ENCODE results near the gene RIPOR3.
"Not testable (repeated sequence)": the region's sequence is repeated elsewhere in the genome, so short reads cannot be mapped to it uniquely, and the experiment has no call there.

The RIPOR3 gene

DNA sequence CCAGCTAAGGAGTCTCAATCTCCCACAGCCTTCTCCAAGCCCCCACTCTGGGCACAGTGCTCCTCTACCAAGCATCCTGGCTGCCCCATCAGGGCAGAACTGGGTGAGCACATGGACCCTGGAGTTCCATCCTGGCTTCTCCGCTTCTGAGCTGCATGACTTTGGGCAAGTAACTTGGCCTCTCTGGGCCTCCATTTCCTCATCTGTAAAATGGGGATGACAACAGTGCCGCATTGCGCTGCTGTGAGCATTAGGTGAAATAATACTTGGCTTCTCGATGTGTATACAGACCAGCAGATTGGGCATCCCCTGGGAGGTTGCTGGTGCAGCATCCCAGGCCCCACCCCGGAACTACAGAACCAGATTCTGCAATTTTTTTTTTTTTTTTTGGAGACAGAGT lies 8.3 kb upstream of the RIPOR3 start:
- 97 to 100% methylated on average over 5 of the region's 5 CpGs for WGBS, 2 experiments (ENCODE audit: insufficient coverage in 2 of 2)
- Histone ChIP-seq H3K9me3 (ENCODE audit: control insufficient read depth, low read length) (no peaks in the 10 kb centered on the region), H3K4me1 (ENCODE audit: control insufficient read depth, insufficient read depth, low read length, poor library complexity, severe bottlenecking) (peaks cover 24% of the 10 kb centered on the region), H3K4me3 (ENCODE audit: extremely low read depth, insufficient read depth, low read length, poor library complexity, severe bottlenecking) (no peak overlapping the region), H3K27ac (ENCODE audit: low read depth, low read length, severe bottlenecking) (no peak overlapping the region), H3K36me3 (ENCODE audit: control insufficient read depth, insufficient read depth, low read length) (no peaks in the 10 kb centered on the region)

- 90 to 92% methylated on average over 6 of the region's 7 CpGs for WGBS, 2 experiments (ENCODE audit: insufficient coverage in 2 of 2)
- H3K9me3 ChIP-seq (ENCODE audit: control insufficient read depth, low read length); H3K27ac ChIP-seq (ENCODE audit: low read depth, low read length, severe bottlenecking); H3K36me3 ChIP-seq (ENCODE audit: control insufficient read depth, insufficient read depth, low read length); H3K4me3 ChIP-seq (ENCODE audit: extremely low read depth, insufficient read depth, low read length, poor library complexity, severe bottlenecking): not testable (repeated sequence)
- peaks cover 29% of the 10 kb centered on the region for H3K4me1 ChIP-seq (ENCODE audit: control insufficient read depth, insufficient read depth, low read length, poor library complexity, severe bottlenecking)
Measured at GRCh38 chr20:50698255-50698654, 6.9 kb upstream of the RIPOR3 start.

DNA sequence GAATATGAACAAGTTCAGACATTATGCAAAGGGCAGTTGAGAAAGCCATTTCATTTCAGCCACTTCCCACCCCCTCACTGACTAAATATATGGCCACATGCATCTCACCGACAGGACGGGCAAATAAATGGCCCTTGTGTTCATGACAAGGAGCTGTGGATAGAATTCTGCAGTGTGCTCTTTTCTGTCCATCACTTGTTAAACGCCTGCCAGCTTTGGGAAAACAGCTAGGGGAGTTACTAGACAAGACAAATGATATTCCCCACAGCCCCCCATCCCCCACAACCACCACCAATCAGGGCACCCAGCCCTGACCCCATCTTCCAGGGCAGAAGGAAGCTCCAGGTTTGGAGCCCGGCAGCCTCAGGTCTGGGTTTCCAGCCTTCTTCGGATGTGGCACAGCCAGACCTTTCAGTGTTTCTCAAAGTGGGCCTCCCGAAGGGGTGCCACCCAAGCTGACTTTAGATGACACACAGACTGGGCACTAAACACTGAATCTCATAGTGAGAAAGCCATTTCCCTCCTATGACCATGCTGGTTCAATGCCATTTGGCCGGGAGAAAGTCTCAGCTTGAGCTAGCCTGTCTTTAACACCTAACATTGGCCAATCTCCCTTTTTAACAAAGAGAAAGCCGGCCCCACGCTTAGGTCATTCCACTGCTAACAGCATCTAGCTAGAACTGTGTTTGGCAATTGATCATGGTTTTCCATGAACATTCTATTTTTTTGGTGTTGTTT lies 4.0 kb upstream of the RIPOR3 start:
- Histone ChIP-seq H3K27ac (ENCODE audit: low read depth, low read length, severe bottlenecking) (no peak overlapping the region), H3K36me3 (ENCODE audit: control insufficient read depth, insufficient read depth, low read length) (no peaks in the 10 kb centered on the region), H3K9me3 (ENCODE audit: control insufficient read depth, low read length) (no peaks in the 10 kb centered on the region), H3K4me3 (ENCODE audit: extremely low read depth, insufficient read depth, low read length, poor library complexity, severe bottlenecking) (no peak overlapping the region), H3K4me1 (ENCODE audit: control insufficient read depth, insufficient read depth, low read length, poor library complexity, severe bottlenecking) (peaks cover 32% of the 10 kb centered on the region)
- 82 to 89% methylated on average over 6 to 8 of the region's 9 CpGs for WGBS, 2 experiments (ENCODE audit: insufficient coverage in 2 of 2)

GRCh38 chr20:50694379-50695134 lies 3.2 kb upstream of the RIPOR3 start:
- H3K4me1 ChIP-seq (ENCODE audit: control insufficient read depth, insufficient read depth, low read length, poor library complexity, severe bottlenecking) = peaks cover 39% of the 10 kb centered on the region

DNA sequence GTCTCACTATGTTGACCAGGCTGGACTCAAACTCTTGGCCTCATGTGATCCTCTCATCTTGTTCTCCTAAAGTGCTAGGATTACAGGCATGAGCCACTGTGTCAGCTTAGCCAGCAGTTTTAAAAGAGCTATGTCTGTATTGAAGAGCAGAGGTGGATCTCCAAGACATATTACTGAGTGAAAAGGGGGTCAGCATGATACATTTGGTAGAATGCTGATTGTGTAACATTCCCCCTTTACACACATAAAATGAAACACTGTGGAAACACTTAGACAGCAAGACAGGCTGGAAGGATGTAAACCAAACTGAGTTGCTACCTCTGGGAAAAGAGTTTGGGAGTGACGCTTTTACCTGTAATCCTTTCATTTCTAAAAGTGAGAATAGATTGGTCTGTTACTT lies 1.7 kb upstream of the RIPOR3 start:
- Histone ChIP-seq H3K4me1 (ENCODE audit: control insufficient read depth, insufficient read depth, low read length, poor library complexity, severe bottlenecking) (peaks cover 41% of the 10 kb centered on the region), H3K9me3 (ENCODE audit: control insufficient read depth, low read length) (no peaks in the 10 kb centered on the region)

More at GRCh38 chr20:50694379-50695134, 3.2 kb upstream of the RIPOR3 start:
- Histone ChIP-seq H3K27ac (ENCODE audit: low read depth, low read length, severe bottlenecking) (no peak overlapping the region), H3K9me3 (ENCODE audit: control insufficient read depth, low read length) (no peaks in the 10 kb centered on the region), H3K4me3 (ENCODE audit: extremely low read depth, insufficient read depth, low read length, poor library complexity, severe bottlenecking) (no peak overlapping the region), H3K36me3 (ENCODE audit: control insufficient read depth, insufficient read depth, low read length) (no peaks in the 10 kb centered on the region)
- 100% methylated on average over 1 to 2 of the region's 9 CpGs for WGBS, 2 experiments (ENCODE audit: insufficient coverage in 2 of 2)

GRCh38 chr20:50692552-50692933 lies 1.2 kb upstream of the RIPOR3 start:
- Histone ChIP-seq H3K27ac (ENCODE audit: low read depth, low read length, severe bottlenecking) (peak overlapping the region; percentile 69), H3K4me3 (ENCODE audit: extremely low read depth, insufficient read depth, low read length, poor library complexity, severe bottlenecking) (no peak overlapping the region), H3K4me1 (ENCODE audit: control insufficient read depth, insufficient read depth, low read length, poor library complexity, severe bottlenecking) (peaks cover 41% of the 10 kb centered on the region), H3K9me3 (ENCODE audit: control insufficient read depth, low read length) (no peaks in the 10 kb centered on the region), H3K36me3 (ENCODE audit: control insufficient read depth, insufficient read depth, low read length) (no peaks in the 10 kb centered on the region)
- 100% methylated on average over 1 of the region's 2 CpGs; no CpG with 5 or more reads in 1 of the 2 experiments for WGBS, 2 experiments (ENCODE audit: insufficient coverage in 2 of 2)

More for the DNA sequence above, 1.7 kb upstream of the RIPOR3 start:
- Histone ChIP-seq H3K27ac (ENCODE audit: low read depth, low read length, severe bottlenecking) (no peak overlapping the region), H3K4me3 (ENCODE audit: extremely low read depth, insufficient read depth, low read length, poor library complexity, severe bottlenecking) (no peak overlapping the region), H3K36me3 (ENCODE audit: control insufficient read depth, insufficient read depth, low read length) (no peaks in the 10 kb centered on the region)
- WGBS, 2 experiments (ENCODE audit: insufficient coverage in 2 of 2) = 83% methylated on average over 1 of the region's 1 CpG; no CpG with 5 or more reads in 1 of the 2 experiments

GRCh38 chr20:50691573-50692551 lies 520 bp upstream of the RIPOR3 start:
- 22 to 31% methylated on average over 15 to 19 of the region's 23 CpGs for WGBS, 2 experiments (ENCODE audit: insufficient coverage in 2 of 2)
- peak overlapping the region; percentile 69 for H3K27ac ChIP-seq (ENCODE audit: low read depth, low read length, severe bottlenecking)
- peaks cover 41% of the 10 kb centered on the region for H3K4me1 ChIP-seq (ENCODE audit: control insufficient read depth, insufficient read depth, low read length, poor library complexity, severe bottlenecking)
- H3K36me3 ChIP-seq (ENCODE audit: control insufficient read depth, insufficient read depth, low read length) = no peaks in the 10 kb centered on the region
- no peaks in the 10 kb centered on the region for H3K9me3 ChIP-seq (ENCODE audit: control insufficient read depth, low read length)
- peak overlapping the region; percentile 34 for H3K4me3 ChIP-seq (ENCODE audit: extremely low read depth, insufficient read depth, low read length, poor library complexity, severe bottlenecking)

DNA sequence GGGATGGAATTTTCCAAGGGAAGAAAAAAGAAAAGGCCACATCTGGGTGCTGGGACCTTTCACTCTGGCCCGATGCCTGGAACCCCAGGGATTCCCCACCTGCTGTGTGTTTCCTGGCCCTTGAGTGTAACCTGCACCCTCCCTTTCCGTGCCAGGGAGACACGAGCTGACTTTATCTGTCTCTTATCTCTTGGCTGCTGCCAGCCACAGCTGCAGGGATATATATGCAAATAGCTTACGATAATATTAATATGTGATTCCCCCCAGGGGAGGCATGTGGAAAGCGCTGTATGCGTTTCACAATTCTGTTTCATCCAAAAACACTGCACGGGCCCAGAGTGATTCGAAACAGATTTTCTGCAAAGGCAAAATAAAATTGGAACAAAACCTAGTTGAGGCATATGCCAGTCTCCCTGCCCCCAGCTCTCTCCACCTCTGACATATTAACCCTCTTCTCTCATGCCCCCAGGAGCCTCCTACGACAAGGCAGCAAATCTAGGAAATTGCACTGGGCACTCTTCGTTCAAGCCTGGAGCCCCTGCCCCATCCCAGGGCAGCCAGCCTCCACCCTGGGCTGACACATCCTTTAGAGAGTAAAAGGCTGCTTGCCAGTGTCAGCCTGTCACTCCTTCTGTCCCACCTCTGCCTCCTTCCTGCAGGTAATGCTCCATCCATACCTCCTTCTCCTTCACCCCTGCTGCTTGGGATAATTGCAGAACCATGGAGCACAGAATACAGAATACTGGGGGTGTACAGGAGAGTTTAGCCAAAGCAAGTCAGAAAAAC lies 1.3 kb downstream of the RIPOR3 start:
- Histone ChIP-seq H3K9me3 (ENCODE audit: control insufficient read depth, low read length) (no peaks in the 10 kb centered on the region), H3K4me3 (ENCODE audit: extremely low read depth, insufficient read depth, low read length, poor library complexity, severe bottlenecking) (peak overlapping the region; percentile 34), H3K36me3 (ENCODE audit: control insufficient read depth, insufficient read depth, low read length) (no peaks in the 10 kb centered on the region), H3K27ac (ENCODE audit: low read depth, low read length, severe bottlenecking) (no peak overlapping the region), H3K4me1 (ENCODE audit: control insufficient read depth, insufficient read depth, low read length, poor library complexity, severe bottlenecking) (peaks cover 37% of the 10 kb centered on the region)
- WGBS, 2 experiments (ENCODE audit: insufficient coverage in 2 of 2) = 72 to 83% methylated on average over 9 of the region's 10 CpGs

DNA sequence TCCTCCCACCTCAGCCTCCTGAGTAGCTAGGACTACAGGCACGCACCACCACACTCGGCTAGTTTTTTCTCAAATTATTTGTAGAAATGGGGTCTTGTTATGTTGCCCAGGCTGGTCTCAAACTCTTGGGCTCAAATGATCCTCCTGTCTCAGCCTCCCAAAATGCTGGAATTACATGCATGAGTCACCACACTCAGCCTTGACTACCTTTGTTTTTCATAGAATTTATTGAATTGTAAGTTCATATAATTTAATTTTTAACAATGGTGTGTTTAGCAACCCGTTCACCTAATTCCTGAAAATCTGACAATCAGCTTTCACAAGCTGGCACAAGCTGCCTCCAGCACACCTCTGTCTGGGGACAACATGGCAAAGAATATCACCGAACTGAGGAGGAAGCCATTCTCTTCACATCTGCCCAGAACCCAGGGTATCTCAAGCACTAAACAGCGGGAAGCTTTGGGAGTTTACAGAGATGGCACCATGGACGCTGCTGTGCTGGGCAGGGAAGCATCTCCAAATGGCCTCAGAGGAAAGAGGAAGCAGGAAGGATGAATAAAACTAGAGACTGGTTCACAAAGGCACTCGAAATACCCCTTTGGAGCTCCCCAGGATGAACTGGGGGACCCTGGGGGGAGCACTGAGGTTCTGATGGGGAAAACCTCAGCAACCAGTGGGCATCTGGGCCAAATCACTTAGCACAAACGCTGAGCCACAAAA lies 2.9 kb downstream of the RIPOR3 start:
- peaks cover 30% of the 10 kb centered on the region for H3K4me1 ChIP-seq (ENCODE audit: control insufficient read depth, insufficient read depth, low read length, poor library complexity, severe bottlenecking)
- H3K4me3 ChIP-seq (ENCODE audit: extremely low read depth, insufficient read depth, low read length, poor library complexity, severe bottlenecking) = no peak overlapping the region
- H3K9me3 ChIP-seq (ENCODE audit: control insufficient read depth, low read length) = no peaks in the 10 kb centered on the region
- no peak overlapping the region for H3K27ac ChIP-seq (ENCODE audit: low read depth, low read length, severe bottlenecking)
- no peaks in the 10 kb centered on the region for H3K36me3 ChIP-seq (ENCODE audit: control insufficient read depth, insufficient read depth, low read length)
- 93 to 94% methylated on average over 4 of the region's 8 CpGs for WGBS, 2 experiments (ENCODE audit: insufficient coverage in 2 of 2)

Measured in mesodermal cell (in vitro differentiated cells).